ENCODE data around the gene BMP2K. TPM values are rescaled to one million over a fixed set of nuclear protein-coding genes. Genes with fewer than 3 reads are reported as not detected.

The BMP2K gene
- total RNA-seq, 1 donor from 2014 or later: 44.8 TPM

DNA sequence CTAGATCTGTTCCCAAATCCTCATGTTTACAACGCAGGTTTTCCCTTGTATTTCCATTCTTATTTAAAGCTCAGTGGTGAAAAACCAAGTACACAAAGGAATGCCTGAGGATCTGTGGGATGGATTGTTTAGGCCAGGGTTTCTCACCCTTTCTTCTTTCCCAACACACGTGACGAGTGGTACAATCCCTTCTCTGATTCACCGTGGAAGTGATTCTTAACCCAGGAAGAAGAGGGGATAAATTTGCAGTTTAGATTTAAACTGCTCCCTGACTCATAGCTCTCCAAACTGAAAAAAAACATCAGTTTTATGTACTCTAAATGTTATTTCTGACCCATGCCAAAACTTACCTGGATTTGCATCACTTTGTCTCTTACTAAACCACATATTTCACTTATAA lies 146.1 kb downstream of the BMP2K start:
- FAIRE-seq: no peak
- DNase-seq (ENCODE audit: low spot score in 2 of 2): no peak

DNA sequence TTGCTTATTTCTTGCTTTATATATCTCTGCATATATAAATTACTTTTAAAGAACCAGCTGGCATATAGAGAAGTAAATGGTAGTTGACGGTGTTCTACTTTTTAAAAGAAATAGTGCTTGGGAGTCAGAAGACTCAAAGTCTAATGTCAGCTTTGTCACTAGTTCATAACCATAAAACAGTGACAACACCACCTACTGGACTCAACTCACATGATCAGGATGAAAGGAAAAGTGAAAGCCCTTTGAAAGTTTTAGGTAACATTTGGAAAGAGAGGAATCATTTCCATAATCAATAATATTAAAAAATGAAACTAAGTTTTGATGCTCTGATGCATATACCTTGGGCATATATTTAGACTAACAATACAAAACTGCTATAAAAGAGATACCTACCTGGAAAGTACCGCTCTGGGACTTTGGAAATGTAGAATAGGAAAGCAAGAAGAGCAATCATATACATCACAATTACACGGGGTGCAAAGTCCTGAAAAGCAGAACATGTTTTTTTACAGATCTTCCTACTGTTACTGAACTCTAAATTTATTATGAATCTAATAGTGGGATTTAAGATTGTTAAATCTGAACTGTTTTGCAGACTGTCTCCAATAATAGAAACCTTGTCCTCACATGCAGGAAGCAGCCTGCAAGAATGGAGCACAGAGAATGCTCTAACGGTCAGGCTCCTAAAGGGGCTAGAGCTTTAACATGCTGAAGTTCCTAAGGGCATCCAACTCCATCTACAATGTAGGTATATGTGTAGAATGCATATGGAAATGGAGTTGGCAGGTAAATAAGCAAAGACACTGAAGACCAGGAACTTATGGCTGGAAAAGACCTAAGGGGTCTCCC lies 147.5 kb downstream of the BMP2K start:
- FAIRE-seq: no peak

DNA sequence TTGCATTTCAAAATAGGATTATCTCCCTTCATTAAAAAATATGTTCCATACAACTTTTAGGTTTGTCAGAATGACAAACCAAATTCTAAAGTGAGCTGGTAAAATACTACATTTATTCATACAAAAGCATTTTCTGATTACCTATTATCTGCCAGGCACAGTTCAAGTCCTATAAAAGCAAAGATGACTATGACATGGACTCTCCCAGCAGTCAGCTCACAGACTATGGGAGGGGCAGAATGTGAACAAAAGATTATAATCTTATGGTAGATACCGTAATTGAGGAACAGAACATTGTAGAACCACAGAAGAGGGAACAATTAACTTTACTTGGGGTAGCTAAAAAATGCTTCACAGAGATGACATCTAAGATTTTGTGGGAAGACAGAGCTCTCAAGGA lies 150.7 kb downstream of the BMP2K start:
- DNase-seq (ENCODE audit: low spot score in 2 of 2) (no peak), FAIRE-seq (no peak)

More for the DNA sequence above, 147.5 kb downstream of the BMP2K start:
- no peak for DNase-seq (ENCODE audit: low spot score in 2 of 2)

DNA sequence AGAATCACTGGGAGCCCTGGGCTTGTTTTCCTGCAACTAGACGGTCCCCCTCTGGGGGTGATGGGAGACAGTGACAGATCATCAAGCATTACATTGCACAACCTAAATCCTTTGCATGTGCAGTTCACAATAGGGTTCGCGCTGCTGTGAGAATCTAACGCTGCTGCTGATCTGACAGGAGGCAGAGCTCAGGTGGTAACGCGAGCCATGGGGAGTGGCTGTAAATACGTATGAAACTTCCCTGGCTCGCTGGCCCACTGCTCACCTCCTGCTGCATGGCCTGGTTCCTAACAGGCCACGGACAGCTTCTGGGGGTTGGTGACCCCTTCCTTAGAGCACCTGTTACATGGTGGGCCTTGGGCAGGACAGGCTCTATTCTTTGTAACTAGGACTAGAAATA lies 152.7 kb downstream of the BMP2K start:
- FAIRE-seq (no peak), DNase-seq (ENCODE audit: low spot score in 2 of 2) (no peak)

DNA sequence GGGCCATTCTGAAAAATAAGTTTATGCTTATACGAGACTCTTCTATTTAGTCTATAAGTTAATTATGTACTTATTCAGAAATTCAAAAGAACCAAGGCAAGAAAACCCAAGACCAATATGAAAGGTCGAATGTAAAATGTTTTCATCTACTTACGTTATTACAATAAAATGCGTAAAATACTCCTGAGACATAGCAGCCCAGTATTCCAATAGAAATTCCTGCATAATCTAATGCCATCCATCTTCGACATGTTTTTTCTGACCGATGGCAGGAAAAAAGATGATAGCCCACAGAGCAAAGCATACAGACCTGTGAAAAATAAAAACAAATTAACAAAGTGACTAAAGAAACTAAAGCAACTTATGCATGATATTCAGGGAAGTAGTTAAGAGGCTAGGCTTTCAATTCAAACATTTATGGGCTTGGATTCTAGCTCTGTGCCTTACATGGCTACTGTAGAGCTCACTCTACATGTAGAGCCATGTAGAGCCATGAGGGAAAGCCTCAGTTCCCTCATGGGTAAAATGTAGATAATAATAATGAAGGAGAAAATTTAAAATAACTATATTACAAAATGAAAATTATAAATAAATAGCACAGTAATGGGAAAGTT lies 154.0 kb downstream of the BMP2K start:
- no peak for DNase-seq (ENCODE audit: low spot score in 2 of 2)
- FAIRE-seq: no peak

DNA sequence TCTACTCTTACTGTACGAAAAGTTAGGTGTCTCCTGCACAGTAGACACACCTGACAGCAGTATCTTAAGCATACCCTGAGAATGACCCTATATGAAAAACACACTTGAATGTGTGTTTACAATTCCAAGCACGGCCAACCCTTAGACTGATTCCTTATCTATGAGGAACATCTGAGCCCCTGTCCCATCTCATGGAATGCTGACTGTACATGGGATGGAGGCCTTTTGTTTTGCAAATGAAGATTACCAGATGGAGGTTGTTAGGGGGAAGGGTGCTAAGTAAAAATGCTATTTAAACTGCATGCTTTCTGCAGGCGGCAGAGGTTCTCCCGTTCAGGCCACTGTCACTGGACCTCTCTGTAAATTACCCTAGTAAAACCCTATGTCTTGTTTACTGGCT lies 160.8 kb downstream of the BMP2K start:
- no peak for FAIRE-seq
- no peak for DNase-seq (ENCODE audit: low spot score in 2 of 2)

DNA sequence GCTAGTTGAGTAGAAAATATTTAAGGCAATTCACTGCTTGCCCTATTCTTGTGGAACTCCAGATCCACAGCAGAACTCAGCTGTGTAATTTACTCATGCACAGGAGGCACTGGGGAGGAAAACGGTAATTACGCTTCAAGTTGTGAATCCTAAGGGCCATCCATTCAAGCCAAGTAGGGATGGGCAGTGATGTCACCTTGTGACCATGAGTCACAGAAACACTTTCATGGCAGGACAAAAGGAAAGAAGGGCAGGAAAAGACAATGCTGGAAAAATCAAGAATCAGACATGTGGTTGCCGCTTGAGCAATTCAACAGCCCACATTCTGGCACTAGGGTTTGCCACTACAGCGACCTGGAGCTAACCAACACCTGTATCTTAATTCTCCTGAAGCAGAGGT lies 161.7 kb downstream of the BMP2K start:
- no peak for FAIRE-seq

DNA sequence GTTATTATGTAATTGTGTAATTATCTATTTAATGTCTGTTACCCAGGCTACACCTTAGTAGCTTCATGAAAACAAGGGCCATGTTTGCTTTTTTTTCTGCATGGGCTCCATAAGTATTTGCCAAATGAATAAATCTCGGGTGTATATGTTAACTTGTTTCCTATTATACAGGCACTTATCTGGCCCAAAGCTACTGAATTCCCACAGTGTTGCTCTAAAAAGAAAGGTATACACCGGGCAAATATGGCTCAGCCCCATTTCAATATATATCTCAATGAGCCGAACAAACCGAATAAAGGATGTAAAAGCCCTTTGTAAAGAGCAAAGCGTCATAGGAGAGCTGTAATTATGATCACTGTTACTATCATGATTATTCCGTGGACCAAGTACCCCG lies 162.3 kb downstream of the BMP2K start:
- FAIRE-seq: no peak
- DNase-seq (ENCODE audit: low spot score in 2 of 2): no peak

More for the DNA sequence above, 161.7 kb downstream of the BMP2K start:
- no peak for DNase-seq (ENCODE audit: low spot score in 2 of 2)

DNA sequence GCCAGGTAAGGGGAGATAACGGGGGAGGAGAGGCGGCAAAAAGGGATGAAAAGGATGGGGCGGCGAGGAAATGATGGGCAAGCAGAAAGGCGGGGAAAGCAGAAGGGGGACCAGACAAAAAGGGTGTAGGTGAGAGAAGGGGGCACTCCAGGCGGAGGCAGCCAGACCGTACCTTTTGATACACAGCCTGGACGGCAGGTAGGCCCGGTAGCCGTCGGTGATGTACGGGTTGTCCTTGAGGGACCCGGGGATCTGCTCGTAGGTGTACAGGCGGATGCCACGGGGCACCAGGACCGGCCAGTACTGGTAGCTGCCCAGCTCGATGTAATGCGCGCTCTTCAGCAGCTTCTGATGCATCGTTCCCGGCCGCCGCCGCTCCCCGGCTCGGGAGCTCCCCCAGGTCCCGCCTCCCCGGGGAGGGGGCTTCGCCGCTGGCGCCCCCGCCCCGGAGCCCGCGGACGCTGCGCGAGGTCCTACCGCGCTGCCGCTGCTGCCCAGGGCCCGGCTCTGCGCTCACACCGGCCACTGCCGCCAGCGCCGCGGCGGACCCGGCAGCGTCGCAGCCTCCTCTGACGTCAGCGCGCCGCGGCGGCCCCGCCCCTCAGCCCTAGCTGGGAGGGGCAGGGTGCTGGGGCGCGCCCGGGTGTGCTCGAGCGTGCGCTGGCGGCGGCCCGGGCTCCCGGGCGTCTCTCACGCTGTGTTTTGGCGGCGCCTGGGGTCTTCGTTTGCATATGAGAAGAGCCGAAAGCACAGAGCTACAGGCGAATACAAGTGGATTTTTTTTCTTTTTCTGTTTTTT lies 162.9 kb downstream of the BMP2K start, which contains the start of gene PAQR3:
Gene PAQR3, minus strand, starts transcription at position 571 of the 799 bp plus-strand sequence. Its CDS starts 214 bp downstream, at position 357.
- DNase-seq (ENCODE audit: low spot score in 2 of 2) (peak; percentile 90 to 95), FAIRE-seq (no peak)

DNA sequence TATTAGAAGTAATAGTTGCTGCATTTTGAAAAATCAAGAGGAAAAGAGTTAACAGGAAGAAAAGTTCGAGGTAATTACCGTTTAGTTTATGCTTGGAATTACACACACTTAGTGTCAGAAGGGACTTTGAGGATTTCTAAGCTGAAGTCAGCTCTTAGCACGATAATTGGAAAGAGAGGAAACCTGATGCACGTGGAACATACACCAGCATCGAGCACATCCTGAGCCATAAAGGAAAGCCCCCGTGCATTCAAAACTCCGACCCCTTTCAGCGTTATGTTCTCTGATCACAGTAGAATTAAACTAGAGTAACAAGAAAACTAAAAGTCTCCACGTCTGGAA lies 163.5 kb downstream of the BMP2K start:
- DNase-seq (ENCODE audit: low spot score in 2 of 2): peak in 1 of 2 donors; percentile 3
- FAIRE-seq: no peak

DNA sequence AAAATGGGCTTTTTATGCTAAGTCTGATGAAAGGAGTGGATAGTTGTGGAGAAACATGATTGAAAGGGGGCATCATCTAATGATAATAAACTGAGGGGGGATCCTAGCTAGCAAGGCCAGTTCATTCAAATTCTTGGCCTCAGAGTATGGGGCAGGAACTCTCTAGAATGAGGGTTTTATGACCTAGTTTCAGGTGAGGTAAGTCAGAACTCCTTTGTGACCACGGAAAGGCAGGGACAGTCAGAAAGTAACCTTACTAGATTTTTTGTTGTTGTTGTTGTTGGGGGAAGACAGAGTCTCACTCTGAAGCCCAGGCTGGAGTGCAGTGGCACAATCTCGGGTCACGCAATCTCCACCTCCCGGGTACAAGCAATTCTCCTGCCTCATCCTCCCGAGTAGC lies 164.6 kb downstream of the BMP2K start:
- FAIRE-seq: no peak
- DNase-seq (ENCODE audit: low spot score in 2 of 2): no peak

DNA sequence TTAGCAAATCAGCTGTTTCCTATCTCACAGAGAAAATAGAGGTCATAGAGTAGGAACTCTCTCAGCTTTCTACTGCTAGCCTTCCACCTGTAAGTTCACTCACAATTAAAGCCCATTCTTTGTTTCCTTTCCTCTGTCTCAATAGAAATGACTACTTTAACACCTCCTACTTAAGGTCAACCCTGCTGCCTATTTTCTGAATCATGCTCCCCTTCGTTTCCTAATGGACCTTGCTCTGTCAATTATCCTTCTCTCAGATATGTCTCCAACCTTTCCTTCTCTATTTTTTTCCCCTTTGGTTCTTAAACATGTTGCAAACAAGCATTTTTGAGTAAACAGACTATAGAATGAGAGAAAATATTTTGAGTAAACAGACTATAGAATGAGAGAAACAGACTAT lies 168.2 kb downstream of the BMP2K start:
- DNase-seq (ENCODE audit: low spot score in 2 of 2) (no peak), FAIRE-seq (no peak)

DNA sequence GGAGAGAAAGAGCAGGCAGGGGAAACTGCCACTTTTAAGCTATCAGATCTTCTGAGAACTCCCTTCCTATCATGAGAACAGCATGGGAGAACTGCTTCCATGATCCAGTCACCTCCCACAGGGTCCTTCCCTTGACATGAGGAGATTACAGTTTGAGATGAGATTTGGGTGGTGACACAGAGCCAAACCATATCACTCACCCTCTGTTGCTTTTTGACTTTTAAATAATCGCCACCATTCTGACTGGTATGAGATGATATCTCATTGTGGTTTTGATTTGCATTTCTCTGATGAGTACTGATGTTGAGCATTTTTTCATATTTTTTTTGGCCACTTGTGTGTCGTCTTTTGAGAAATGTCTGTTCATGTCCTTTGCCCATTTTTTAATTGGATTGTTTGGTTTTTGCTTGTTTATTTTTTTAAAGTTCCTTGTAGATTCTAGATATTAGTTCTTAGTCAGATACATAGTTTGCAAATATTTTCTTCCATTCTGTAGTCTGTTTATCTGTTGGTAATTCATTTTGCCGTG lies 169.6 kb downstream of the BMP2K start:
- FAIRE-seq: no peak
- DNase-seq (ENCODE audit: low spot score in 2 of 2): no peak

DNA sequence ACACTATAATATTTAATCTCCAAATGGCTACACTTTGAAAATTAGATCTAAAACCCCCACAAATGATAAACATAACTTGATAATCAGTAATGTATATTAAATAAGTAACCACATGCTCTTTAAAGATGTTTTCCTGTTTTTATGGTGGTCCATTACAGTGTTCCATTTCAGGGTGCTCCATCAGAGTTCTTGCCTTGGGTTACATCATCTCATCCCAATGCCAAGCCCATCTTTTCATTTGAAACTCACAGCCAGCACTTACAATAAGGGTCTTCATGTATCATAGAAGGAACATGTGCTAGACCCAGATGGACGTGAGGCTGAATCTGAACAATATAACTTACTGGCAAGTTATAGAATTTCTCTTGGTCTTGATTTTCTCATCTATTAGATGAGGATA lies 173.6 kb downstream of the BMP2K start:
- no peak for DNase-seq (ENCODE audit: low spot score in 2 of 2)

DNA sequence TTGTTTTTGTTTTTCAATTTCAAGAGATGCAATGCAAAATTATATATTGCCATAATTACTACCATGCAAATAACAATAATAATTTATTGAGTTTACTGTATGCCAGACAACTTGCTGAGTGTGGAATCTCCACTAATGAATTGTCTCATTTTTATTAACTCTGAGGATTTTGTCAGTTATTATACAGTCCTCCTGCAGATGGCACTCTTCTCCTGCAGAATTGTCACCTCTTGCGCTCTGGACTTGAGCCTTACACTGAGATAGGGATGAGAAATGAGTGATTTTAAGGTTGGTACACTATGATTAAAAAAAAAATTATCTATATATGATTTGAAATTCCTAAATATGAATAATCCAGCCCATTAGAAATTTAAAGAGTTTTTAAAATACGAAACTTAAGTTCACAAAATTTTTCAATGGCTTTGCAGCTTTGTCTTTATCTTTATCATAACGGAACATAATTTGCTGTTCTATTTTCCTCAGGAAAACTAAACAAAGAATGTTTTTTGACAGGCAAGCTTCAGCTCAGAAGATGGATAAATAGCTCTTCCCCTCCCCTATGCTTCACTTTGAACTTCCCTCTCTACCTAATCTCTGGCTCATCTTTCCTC lies 175.8 kb downstream of the BMP2K start:
- FAIRE-seq (peak; percentile 97), DNase-seq (ENCODE audit: low spot score in 2 of 2) (peak in 1 of 2 donors; percentile 26)

More for the DNA sequence above, 173.6 kb downstream of the BMP2K start:
- FAIRE-seq: no peak

DNA sequence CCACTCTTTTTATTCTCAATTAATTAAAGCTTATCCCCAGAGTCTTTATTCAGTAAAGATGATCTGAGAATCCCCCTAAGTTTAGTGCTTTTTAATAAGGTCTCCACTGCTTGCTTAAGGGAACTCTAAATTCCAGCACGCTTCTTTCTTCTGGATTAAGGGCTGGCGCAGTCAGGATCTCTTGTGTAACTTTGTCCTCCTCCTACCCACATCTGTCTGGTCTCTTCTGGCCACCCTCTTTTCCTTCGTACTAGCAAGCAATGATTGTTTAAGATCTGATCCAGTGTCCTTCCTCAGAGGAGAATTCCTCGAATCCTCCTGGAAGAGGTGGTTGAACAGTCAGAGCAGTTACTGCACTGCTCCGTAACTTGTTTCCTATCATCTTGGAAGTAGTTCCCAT lies 177.1 kb downstream of the BMP2K start:
- no peak for FAIRE-seq
- no peak for DNase-seq (ENCODE audit: low spot score in 2 of 2)

DNA sequence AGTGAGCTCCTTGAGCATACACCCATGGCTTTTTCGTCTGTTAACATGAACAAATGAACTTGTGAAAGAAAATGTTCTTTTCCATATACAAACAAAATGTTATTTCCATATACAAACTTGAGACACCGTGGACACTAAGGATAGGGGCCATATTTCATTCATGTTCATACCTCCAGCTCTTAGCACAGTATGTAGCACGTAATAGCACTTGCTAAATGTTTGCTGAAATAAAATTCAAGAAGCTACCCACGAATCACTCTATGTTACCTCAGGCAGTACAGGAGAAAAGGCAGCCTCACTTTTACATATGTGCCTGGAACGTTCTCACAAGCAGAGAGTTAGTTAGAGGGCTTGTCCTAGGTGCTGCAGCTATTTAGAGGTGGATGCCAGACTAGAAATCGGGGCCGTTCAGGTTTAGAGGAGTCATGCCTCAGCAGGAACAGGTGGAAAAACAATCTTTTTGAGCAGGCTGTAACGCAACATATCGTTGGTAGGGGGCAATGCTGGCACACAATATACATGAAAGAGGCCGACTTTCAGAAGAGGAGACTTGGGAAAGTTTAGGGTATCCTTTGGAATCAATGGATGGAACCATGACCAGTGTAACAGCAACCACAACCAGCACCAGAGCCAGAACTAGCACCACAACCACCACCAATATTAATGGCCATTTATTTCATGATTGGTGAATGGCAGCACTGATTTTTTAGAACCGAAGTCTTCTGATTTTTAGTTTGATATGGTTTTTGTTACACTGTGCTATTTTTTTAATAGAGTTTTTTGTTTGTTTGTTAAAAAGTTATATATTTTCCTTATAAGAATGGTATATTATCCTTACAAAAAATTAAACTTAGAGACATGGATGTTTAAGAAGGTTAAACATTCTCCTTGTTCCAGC lies 177.9 kb downstream of the BMP2K start:
- FAIRE-seq: no peak

DNA sequence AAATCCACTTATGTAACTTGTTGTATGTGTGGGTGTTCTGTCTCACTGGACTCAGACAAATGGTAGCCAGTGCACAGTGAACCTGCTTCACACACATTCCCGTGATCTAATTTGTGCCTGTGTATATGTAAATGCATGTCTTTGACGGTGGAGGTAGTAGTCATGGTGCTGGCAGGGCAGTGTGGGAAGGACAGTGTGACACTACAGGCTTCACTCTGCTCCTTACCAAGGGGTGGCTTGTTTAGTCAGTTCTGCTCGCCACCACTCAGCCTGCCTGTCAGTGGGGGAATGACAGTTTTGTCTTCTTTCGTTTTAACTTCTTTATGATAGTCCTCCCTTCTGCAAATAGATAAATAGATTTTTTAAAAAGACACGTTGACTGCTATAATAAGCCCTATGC lies 180.8 kb downstream of the BMP2K start:
- FAIRE-seq: no peak
- DNase-seq (ENCODE audit: low spot score in 2 of 2): no peak

More for the DNA sequence above, 177.9 kb downstream of the BMP2K start:
- no peak for DNase-seq (ENCODE audit: low spot score in 2 of 2)

DNA sequence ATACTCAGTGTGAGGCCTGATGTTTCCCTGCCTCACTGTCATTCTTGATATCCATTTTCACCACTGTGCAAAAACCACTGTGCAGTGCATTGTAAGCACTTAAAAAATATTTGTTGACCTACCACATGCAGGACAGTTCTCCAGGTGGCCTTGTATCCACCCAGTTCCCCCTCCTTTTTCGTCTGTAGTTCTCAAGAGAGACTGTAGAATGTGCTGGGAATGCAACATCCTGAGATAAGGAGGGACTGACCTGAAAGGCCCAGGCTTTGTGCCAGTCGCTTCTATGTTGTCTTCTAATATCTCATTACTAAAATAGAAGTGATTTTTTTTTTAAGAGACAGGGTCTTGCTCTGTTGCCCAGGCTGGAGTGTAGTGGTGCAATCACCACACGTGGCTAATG lies 184.8 kb downstream of the BMP2K start:
- DNase-seq (ENCODE audit: low spot score in 2 of 2) (no peak), FAIRE-seq (no peak)
